Regular cardiac myocyte (primary cell): ENCODE results near the gene BAG2. TPM values are rescaled to one million over a fixed set of nuclear protein-coding genes. Genes with fewer than 3 reads are reported as not detected.

Source experiments
- total RNA-seq: library from RNA; depleted of rRNA; stranded (reverse); fragments of >200 nt; gene quantifications from 2 replicates; pipeline ENCODE4 v1.2.3, GENCODE V29; 2014

BAG2 gene
- total RNA-seq, result 15.3 and 17.2 TPM in 2 replicates

GRCh38 chr6:57172136-57173055, at the start of gene BAG2:
Gene BAG2, plus strand, starts transcription at chr6:57172326. Its CDS starts 372 bp downstream, at chr6:57172698.

DNA sequence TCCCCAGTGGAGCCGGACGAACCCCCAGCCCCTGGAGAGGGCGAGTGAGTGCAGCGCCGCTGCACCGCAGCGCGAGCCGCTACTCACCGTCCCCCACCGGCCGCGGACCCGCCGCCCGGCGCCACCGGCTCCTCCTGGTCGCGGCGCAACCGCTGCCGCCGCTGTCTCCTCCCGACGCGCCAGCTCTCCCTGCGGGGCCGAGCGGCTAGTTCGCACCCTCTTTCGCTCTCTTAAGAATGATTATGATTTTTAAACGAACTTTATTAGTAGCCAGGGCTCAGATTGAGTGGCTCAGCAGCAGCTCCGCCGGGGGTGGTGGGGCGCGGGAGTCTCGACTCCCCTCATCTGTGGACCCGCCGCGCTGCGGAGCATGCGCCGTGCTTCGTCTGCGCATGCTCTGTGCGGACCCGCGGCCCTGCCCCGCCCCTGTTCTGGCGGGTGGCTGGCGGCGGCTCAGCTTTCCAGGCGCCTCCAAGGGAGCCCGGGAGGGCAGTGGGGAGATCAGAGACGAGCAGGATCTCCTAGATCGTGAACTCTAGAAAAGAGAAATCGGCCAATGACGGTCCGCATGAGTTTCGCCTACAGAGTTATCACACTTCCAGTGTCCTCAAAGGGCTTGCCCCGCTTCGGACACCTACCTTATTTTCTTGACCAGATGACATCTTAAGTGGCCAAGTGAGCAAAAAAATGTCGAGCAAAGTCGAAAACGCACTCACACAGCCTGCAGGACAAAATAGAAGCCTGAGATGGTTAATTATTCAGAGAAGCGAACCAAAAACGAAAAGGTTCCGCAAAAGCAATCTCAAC, 50.0 kb downstream of the BAG2 start, which contains the start of gene RAB23:
Gene RAB23 (minus strand): TSS at position 372 of the 807 bp plus-strand sequence. CDS start 11,927 bp downstream, outside the sequence.

Other genes with a start within 250 kb of the BAG2 start
- 10.0 and 13.8 TPM in 2 replicates for gene BEND6, start 217.2 kb upstream of the BAG2 start, total RNA-seq
- 13.8 and 19.2 TPM in 2 replicates for gene KIAA1586, start 125.6 kb upstream of the BAG2 start, total RNA-seq
- gene ZNF451, start 82.1 kb upstream of the BAG2 start, total RNA-seq, result 56.6 and 79.5 TPM in 2 replicates
- gene RAB23, start 50.0 kb downstream of the BAG2 start, total RNA-seq, result 33.0 and 60.3 TPM in 2 replicates
- 27.1 and 54.4 TPM in 2 replicates for gene PRIM2, start 145.3 kb downstream of the BAG2 start, total RNA-seq